HUES48 (cell line): Measurements from ENCODE around the gene ACOXL.
"Not testable (repeated sequence)": the region's sequence is repeated elsewhere in the genome, so short reads cannot be mapped to it uniquely, and the experiment has no call there.

Experiments used
- H3K27ac ChIP-seq: one replicate; pipeline ENCODE4 v1.7.0; 2013; ENCODE audit warnings: low read depth, low read length, inconsistent platforms
- H3K27me3 ChIP-seq: 2 replicates; pipeline ENCODE4 v1.6.1; 2013; ENCODE audit warnings: mild to moderate bottlenecking, low read length; ENCODE audit not compliant: control insufficient read depth, insufficient read depth
- H3K36me3 ChIP-seq: 2 replicates; pipeline ENCODE4 v1.6.1; 2013; ENCODE audit warnings: low read length; ENCODE audit not compliant: control insufficient read depth, insufficient read depth
- H3K4me1 ChIP-seq: 2 replicates; pipeline ENCODE4 v1.6.1; 2013; ENCODE audit warnings: mild to moderate bottlenecking, low read length; ENCODE audit not compliant: control insufficient read depth, insufficient read depth
- H3K4me3 ChIP-seq: 2 replicates; pipeline ENCODE4 v1.5.1; 2013; ENCODE audit warnings: mild to moderate bottlenecking, low read depth, low read length
- H3K9ac ChIP-seq: 2 replicates; pipeline ENCODE4 v1.6.1; 2013; ENCODE audit warnings: mild to moderate bottlenecking, low read depth, low read length, moderate library complexity
- H3K9me3 ChIP-seq: 2 replicates; pipeline ENCODE4 v1.6.1; 2013; ENCODE audit warnings: low read length; ENCODE audit not compliant: control insufficient read depth, insufficient read depth

Gene ACOXL

GRCh38 chr2:111066062-111066593, 333.8 kb downstream of the ACOXL start:
- no peaks in the 10 kb centered on the region for H3K9me3 ChIP-seq
- no peaks in the 10 kb centered on the region for H3K36me3 ChIP-seq
- no peak overlapping the region for H3K27ac ChIP-seq
- no peak overlapping the region for H3K9ac ChIP-seq
- H3K27me3 ChIP-seq = no peaks in the 10 kb centered on the region
- H3K4me1 ChIP-seq = peaks cover 4% of the 10 kb centered on the region; the same call in 1 of the 2 replicates
- H3K4me3 ChIP-seq = no peak overlapping the region

GRCh38 chr2:111068435-111069058, 336.2 kb downstream of the ACOXL start:
- peaks cover 4% of the 10 kb centered on the region; the same call in 1 of the 2 replicates for H3K4me1 ChIP-seq
- peaks cover under 1% of the 10 kb centered on the region; the same call in 1 of the 2 replicates for H3K9me3 ChIP-seq
- no peaks in the 10 kb centered on the region for H3K27me3 ChIP-seq
- H3K9ac ChIP-seq = no peak overlapping the region
- H3K36me3 ChIP-seq = no peaks in the 10 kb centered on the region
- no peak overlapping the region for H3K4me3 ChIP-seq
- H3K27ac ChIP-seq = no peak overlapping the region

GRCh38 chr2:111069722-111070121, 337.3 kb downstream of the ACOXL start:
- H3K36me3 ChIP-seq = no peaks in the 10 kb centered on the region; the same call in 1 of the 2 replicates
- H3K4me1 ChIP-seq = peaks cover 4% of the 10 kb centered on the region; the same call in 1 of the 2 replicates
- H3K27me3 ChIP-seq = no peaks in the 10 kb centered on the region
- no peak overlapping the region for H3K27ac ChIP-seq
- H3K9me3 ChIP-seq = peaks cover 11% of the 10 kb centered on the region
- no peak overlapping the region for H3K9ac ChIP-seq
- no peak overlapping the region for H3K4me3 ChIP-seq

GRCh38 chr2:111071600-111072171, 339.3 kb downstream of the ACOXL start:
- no peak overlapping the region for H3K9ac ChIP-seq
- H3K4me1 ChIP-seq = peaks cover 4% of the 10 kb centered on the region; the same call in 1 of the 2 replicates

GRCh38 chr2:111072220-111072871, 340.0 kb downstream of the ACOXL start:
- Histone ChIP-seq H3K27me3 (no peaks in the 10 kb centered on the region), H3K4me1 (peaks cover 4% of the 10 kb centered on the region; the same call in 1 of the 2 replicates), H3K4me3 (no peak overlapping the region), H3K36me3 (no peaks in the 10 kb centered on the region; the same call in 1 of the 2 replicates), H3K27ac (no peak overlapping the region), H3K9ac (no peak overlapping the region), H3K9me3 (peaks cover 18% of the 10 kb centered on the region)

More at GRCh38 chr2:111071600-111072171, 339.3 kb downstream of the ACOXL start:
- no peaks in the 10 kb centered on the region for H3K27me3 ChIP-seq
- no peak overlapping the region for H3K4me3 ChIP-seq
- H3K36me3 ChIP-seq = no peaks in the 10 kb centered on the region; the same call in 1 of the 2 replicates
- H3K9me3 ChIP-seq = peaks cover 18% of the 10 kb centered on the region
- H3K27ac ChIP-seq = no peak overlapping the region

GRCh38 chr2:111082659-111083058, 350.3 kb downstream of the ACOXL start:
- not testable (repeated sequence) for H3K9ac ChIP-seq, H3K27ac ChIP-seq, H3K9me3 ChIP-seq, H3K36me3 ChIP-seq, H3K4me3 ChIP-seq, H3K4me1 ChIP-seq, H3K27me3 ChIP-seq

GRCh38 chr2:111091811-111092211, 359.4 kb downstream of the ACOXL start:
- no peak overlapping the region for H3K4me3 ChIP-seq
- no peak overlapping the region for H3K27ac ChIP-seq
- no peaks in the 10 kb centered on the region for H3K36me3 ChIP-seq
- H3K4me1 ChIP-seq = no peaks in the 10 kb centered on the region
- no peaks in the 10 kb centered on the region for H3K9me3 ChIP-seq
- no peak overlapping the region for H3K9ac ChIP-seq
- H3K27me3 ChIP-seq = no peaks in the 10 kb centered on the region

GRCh38 chr2:111094691-111095090, 362.3 kb downstream of the ACOXL start:
- Histone ChIP-seq H3K36me3 (no peaks in the 10 kb centered on the region), H3K27me3 (no peaks in the 10 kb centered on the region), H3K9me3 (no peaks in the 10 kb centered on the region), H3K4me1 (0 out of 2 replicates have a peak, but pooled peaks cover under 1% of the 10 kb centered on the region), H3K4me3 (no peak overlapping the region), H3K27ac (no peak overlapping the region), H3K9ac (no peak overlapping the region)

GRCh38 chr2:111095434-111095833, 363.1 kb downstream of the ACOXL start:
- no peaks in the 10 kb centered on the region for H3K9me3 ChIP-seq
- no peak overlapping the region for H3K9ac ChIP-seq
- H3K36me3 ChIP-seq = no peaks in the 10 kb centered on the region
- H3K27me3 ChIP-seq = no peaks in the 10 kb centered on the region
- H3K27ac ChIP-seq = no peak overlapping the region
- no peak overlapping the region for H3K4me3 ChIP-seq
- peaks cover 4% of the 10 kb centered on the region; the same call in 1 of the 2 replicates for H3K4me1 ChIP-seq

- H3K4me1 ChIP-seq = peaks cover 4% of the 10 kb centered on the region; the same call in 1 of the 2 replicates
- H3K36me3 ChIP-seq = no peaks in the 10 kb centered on the region
- no peak overlapping the region for H3K4me3 ChIP-seq
- H3K27me3 ChIP-seq = no peaks in the 10 kb centered on the region
- no peak overlapping the region for H3K9ac ChIP-seq
- no peaks in the 10 kb centered on the region for H3K9me3 ChIP-seq
- H3K27ac ChIP-seq = no peak overlapping the region
Observed at GRCh38 chr2:111099402-111099801, 367.0 kb downstream of the ACOXL start.
